Adrenal gland (tissue), 5 donors: ENCODE measurements around the gene BCAS3.

ENCODE experiments used
- CTCF ChIP-seq, 6 experiments: fragments of 450-650 bp in 4 of 6; fragments of 200-600 bp in 2 of 6; sonication (generic) in 1 of 6; IDR thresholded peaks; 1 replicate in 5 of 6; 2 replicates in 1 of 6; pipeline versions ENCODE4 v1.5.1 to v1.8.0; 2016 to 2021; ENCODE audit warnings: antibody characterized with exemption in 6 of 6, mild to moderate bottlenecking in 2 of 6, moderate library complexity in 1 of 6
- POLR2A ChIP-seq, 2 donors: fragments of 450-650 bp; IDR thresholded peaks; one replicate each; pipeline ENCODE4 v1.6.1; 2017; ENCODE audit warnings: antibody characterized with exemption in 2 of 2, mild to moderate bottlenecking in 2 of 2, moderate library complexity in 1 of 2
- donor health status: DM: no; HTN: no; CAD: no.

DNA sequence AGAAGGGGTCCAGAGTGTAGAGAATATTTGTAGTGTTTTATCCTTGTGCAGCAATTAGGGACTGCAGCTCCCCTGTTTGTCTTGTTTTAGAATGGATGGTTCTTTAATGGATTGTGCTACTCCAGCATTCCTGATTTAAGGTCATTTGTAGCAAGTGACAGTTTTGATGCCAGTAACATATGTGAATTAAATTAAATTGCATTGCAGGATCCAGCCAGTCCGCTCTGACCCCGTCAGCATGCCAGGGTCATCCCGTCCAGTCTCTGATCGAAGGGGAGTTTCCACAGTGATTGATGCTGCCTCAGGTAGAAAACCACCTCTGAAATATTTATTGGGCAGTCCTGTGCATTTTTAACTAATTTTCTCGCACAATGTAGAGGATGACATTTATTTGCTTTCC is 406.6 kb downstream of the BCAS3 start:
- TF ChIP-seq CTCF (IDR thresholded peaks at IDR 0.05) (no peak), POLR2A (IDR thresholded peaks at IDR 0.05) (no peak)
